Kidney (tissue), 14 donors: ENCODE measurements around the gene MARK2. TPM values are rescaled to one million over a fixed set of nuclear protein-coding genes. Genes with fewer than 3 reads are reported as not detected.

Experiments
- DNase-seq, 5 donors: peaks; one replicate each; pipeline ENCODE4 v3.0.0-alpha.2; 2013 to 2020
- FAIRE-seq: peaks from 2 replicates; lab custom pipeline; 2012; peaks lifted over from hg19 to GRCh38; lab: Jason Lieb, UNC
- H3K27ac ChIP-seq, 2 donors: one replicate each; pipeline ENCODE4 v1.7.0; 2013; ENCODE audit warnings: low read depth in 2 of 2, low read length in 2 of 2, inconsistent platforms in 1 of 2
- H3K27me3 ChIP-seq: one replicate; pipeline ENCODE4 v1.7.1; 2013; ENCODE audit warnings: low read length, inconsistent platforms; ENCODE audit not compliant: control insufficient read depth, insufficient read depth
- H3K36me3 ChIP-seq, 3 donors: one replicate each; pipeline versions ENCODE4 v1.7.0 to v1.7.1; 2013; ENCODE audit warnings: low read length in 3 of 3, control low read depth in 1 of 3, inconsistent platforms in 1 of 3; ENCODE audit not compliant: insufficient read depth in 3 of 3, control insufficient read depth in 2 of 3
- H3K4me1 ChIP-seq, 3 donors: one replicate each; pipeline versions ENCODE4 v1.7.0 to v1.7.1; 2013; ENCODE audit warnings: low read length in 3 of 3, inconsistent platforms in 1 of 3, low read depth in 1 of 3; ENCODE audit not compliant: control insufficient read depth in 2 of 3, insufficient read depth in 2 of 3
- H3K4me3 ChIP-seq, 3 donors: one replicate each; pipeline versions ENCODE4 v1.7.0 to v1.8.1; 2013; ENCODE audit warnings: low read length in 3 of 3, control low read depth in 1 of 3, inconsistent platforms in 1 of 3
- H3K9ac ChIP-seq, 3 donors: one replicate each; pipeline versions ENCODE4 v1.7.0 to v1.7.1; 2013; ENCODE audit warnings: low read length in 3 of 3, control low read depth in 1 of 3, inconsistent platforms in 1 of 3
- H3K9me3 ChIP-seq, 3 donors: one replicate each; pipeline versions ENCODE4 v1.7.0 to v1.7.1; 2013; ENCODE audit warnings: low read length in 3 of 3, control low read depth in 1 of 3, inconsistent platforms in 1 of 3; ENCODE audit not compliant: control insufficient read depth in 2 of 3, insufficient read depth in 1 of 3
- intact Hi-C: fragments of 100-400 bp; cut with DNase I; formaldehyde crosslinking; loops from one replicate; pipeline ENCODE4 v1.11.1; 2022
- polyA plus RNA-seq: library from polyadenylated mRNA; stranded (reverse); fragments of 350-450 nt; fragmentation: Illumina TruSeq; extraction: RNeasy Lipid Tissue Mini Kit (QIAGEN cat#74804); gene quantifications from one replicate; pipeline ENCODE4 v1.2.3, GENCODE V29; 2014; ENCODE audit warnings: low read depth, low replicate concordance; ENCODE audit not compliant: insufficient read depth
- total RNA-seq: library from RNA; stranded (reverse); fragmentation: NEBNext Ultra II Directional; extraction: Animal tissue kit (Norgen Biotek cat#: 25700); gene quantifications from one replicate; pipeline ENCODE4 v1.2.1, GENCODE V29; 2021
- TF ChIP-seq, protein P1 (sequence below): IDR thresholded peaks from 3 replicates; pipeline ENCODE4 v1.5.1; 2012; ENCODE audit warnings: mild to moderate bottlenecking, moderate library complexity, borderline replicate concordance; ENCODE audit not compliant: insufficient read depth; ENCODE audit errors: extremely low read depth
- donor health status: control.
- donor health status: control.
- donor health status: control.
- donor health status: control.
- donor health status: control.
- donor health status: DM: yes; HTN: yes; CAD: no.
- donor health status: Normal renal cell carcinoma (clear cell type).

MARK2 gene
- total and polyA plus RNA-seq, 2 donors from 2014 or later = 11.7 to 42.6 TPM

DNA sequence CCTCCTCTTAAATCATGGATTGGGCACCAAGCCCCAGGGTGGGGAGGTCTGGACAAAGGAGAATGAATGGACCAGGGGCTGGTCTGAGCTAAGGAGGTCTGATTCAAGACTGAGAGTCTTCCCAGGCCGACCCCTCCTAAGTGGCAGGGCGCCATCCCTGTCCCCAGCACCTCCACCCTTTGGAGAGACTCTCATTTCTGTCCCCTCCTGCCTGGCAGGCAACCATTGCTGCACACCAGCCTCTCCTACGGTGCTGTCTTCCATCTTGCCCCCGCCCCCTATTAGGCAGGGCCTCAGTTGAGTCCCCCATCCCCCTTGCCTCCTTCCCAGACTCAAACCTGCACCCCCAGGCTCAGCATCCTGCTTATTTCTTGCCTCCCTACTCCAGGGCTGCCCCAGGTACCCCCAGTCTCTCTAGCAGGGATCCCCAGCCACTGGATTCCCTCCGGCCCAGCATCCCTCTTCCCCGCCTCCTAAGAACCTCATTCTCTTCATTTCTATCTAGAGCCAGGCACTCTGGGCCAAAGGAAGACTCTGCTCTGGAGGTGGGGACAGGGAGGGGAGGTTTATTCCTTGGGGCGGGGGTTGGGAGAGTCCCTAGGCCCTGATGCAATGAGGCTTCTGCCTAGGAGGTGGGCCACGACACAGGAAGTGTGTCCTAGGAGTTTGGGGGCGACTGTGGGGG lies 79.7 kb downstream of the MARK2 start:
- TF ChIP-seq, protein P1, sequence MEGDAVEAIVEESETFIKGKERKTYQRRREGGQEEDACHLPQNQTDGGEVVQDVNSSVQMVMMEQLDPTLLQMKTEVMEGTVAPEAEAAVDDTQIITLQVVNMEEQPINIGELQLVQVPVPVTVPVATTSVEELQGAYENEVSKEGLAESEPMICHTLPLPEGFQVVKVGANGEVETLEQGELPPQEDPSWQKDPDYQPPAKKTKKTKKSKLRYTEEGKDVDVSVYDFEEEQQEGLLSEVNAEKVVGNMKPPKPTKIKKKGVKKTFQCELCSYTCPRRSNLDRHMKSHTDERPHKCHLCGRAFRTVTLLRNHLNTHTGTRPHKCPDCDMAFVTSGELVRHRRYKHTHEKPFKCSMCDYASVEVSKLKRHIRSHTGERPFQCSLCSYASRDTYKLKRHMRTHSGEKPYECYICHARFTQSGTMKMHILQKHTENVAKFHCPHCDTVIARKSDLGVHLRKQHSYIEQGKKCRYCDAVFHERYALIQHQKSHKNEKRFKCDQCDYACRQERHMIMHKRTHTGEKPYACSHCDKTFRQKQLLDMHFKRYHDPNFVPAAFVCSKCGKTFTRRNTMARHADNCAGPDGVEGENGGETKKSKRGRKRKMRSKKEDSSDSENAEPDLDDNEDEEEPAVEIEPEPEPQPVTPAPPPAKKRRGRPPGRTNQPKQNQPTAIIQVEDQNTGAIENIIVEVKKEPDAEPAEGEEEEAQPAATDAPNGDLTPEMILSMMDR = no peak
- Histone ChIP-seq H3K9me3 (peaks cover 0 to 3% (median 0%) of the 10 kb centered on the region in 3 donors), H3K36me3 (no peaks in the 10 kb centered on the region), H3K9ac (no peak overlapping the region), H3K27ac (peak overlapping the region in 1 of 2 donors; percentile 22), H3K4me1 (peaks cover 0 to 33% (median 9%) of the 10 kb centered on the region in 3 donors), H3K27me3 (no peaks in the 10 kb centered on the region), H3K4me3 (no peak overlapping the region)
- intact Hi-C loops = no loop called here
- no peak for FAIRE-seq
- DNase-seq = peak in 3 of 5 donors; percentile 28 to 68 (median 41)

- no peak overlapping the region for H3K4me3 ChIP-seq
- DNase-seq (peak in 4 of 5 donors; percentile 72 to 91 (median 74)), FAIRE-seq (no peak)
- intact Hi-C loops = no loop called here
- TF ChIP-seq, protein P1 = no peak
- peaks cover 0 to 3% (median 0%) of the 10 kb centered on the region in 3 donors for H3K9me3 ChIP-seq
- H3K4me1 ChIP-seq = peaks cover 0 to 33% (median 9%) of the 10 kb centered on the region in 3 donors
- peak overlapping the region; percentile 65 to 69 for H3K27ac ChIP-seq
- H3K9ac ChIP-seq = no peak overlapping the region
- H3K27me3 ChIP-seq = no peaks in the 10 kb centered on the region
- H3K36me3 ChIP-seq = no peaks in the 10 kb centered on the region
Measured at GRCh38 chr11:63919267-63920125, 80.6 kb downstream of the MARK2 start.

DNA sequence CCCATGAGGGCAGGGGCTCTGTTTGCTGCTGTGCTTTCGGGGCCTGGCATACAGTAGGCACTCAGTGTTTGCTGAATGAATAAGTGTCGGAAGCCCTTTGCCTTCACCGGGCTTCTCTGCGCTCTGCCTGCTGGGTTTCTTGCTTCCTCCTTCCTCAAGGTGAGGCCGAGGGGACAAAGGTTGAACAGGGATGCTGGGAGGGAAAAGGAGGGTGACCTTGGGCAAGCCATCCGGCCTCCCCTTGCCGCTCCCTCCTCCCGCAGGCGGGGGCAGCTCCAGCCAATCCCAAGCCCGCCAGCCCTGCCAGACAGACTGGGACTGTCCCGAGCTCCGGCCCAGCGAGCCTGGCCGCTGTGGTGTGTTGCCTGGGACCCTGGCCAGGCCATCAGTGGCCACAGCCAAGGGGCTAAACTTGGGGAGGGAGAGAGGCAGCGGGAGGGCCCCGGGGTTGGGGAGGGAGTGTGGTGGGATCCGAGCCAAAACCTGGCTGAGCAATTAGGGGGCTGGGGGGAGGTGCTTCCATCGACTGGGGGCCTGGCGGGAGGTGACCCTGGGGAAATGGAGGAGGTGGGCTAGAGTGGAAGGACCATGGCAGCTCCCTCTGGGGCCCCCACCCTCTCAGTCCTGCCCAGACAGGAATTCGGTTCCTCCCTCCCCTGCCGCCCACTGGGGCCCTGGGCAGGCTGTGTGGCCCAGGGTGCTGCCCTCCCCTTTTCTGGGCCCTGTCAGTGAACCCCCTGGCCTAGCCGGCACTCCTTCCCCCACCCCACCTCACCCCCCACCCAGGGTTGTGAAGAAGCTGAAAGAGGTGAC lies 81.4 kb downstream of the MARK2 start:
- intact Hi-C loops = no loop called here
- peak overlapping the region; percentile 65 to 69 for H3K27ac ChIP-seq
- DNase-seq = peak; percentile 59 to 91 (median 81)
- no peak for FAIRE-seq
- H3K36me3 ChIP-seq = no peaks in the 10 kb centered on the region
- no peak overlapping the region for H3K4me3 ChIP-seq
- TF ChIP-seq, protein P1 = no peak
- H3K9ac ChIP-seq = no peak overlapping the region
- peaks cover 0 to 33% (median 9%) of the 10 kb centered on the region in 3 donors for H3K4me1 ChIP-seq
- H3K27me3 ChIP-seq = no peaks in the 10 kb centered on the region
- H3K9me3 ChIP-seq = peaks cover 0 to 3% (median 0%) of the 10 kb centered on the region in 3 donors
